HG03097 (cell line): ENCODE results near the gene CLDN9.

Experiments used
- ATAC-seq: cut with Tn5 transposase; IDR thresholded peaks from one replicate; pipeline ENCODE4 v1.9.1; 2021; ENCODE audit not compliant: unreplicated experiment, low FRiP score

The CLDN9 gene

GRCh38 chr16:3029491-3030221, 16.9 kb downstream of the CLDN9 start:
- ATAC-seq = no peak

- no peak for ATAC-seq
Measured at GRCh38 chr16:3030222-3031212, 17.8 kb downstream of the CLDN9 start.

- ATAC-seq = no peak
Measured at GRCh38 chr16:3032624-3033023, 19.9 kb downstream of the CLDN9 start.

- ATAC-seq = no peak
Measured at GRCh38 chr16:3035289-3035971, 22.7 kb downstream of the CLDN9 start.

- no peak for ATAC-seq
Measured at GRCh38 chr16:3035972-3036725, 23.4 kb downstream of the CLDN9 start.

- no peak for ATAC-seq
Measured at GRCh38 chr16:3036726-3037315, 24.1 kb downstream of the CLDN9 start, which contains the start of gene BICDL2. Gene BICDL2, minus strand, starts transcription at chr16:3036944. Its CDS starts 1,448 bp downstream, at chr16:3035496.

- no peak for ATAC-seq
Measured at GRCh38 chr16:3038256-3038655, 25.5 kb downstream of the CLDN9 start.

GRCh38 chr16:3038896-3039295, 26.2 kb downstream of the CLDN9 start:
- no peak for ATAC-seq

GRCh38 chr16:3042376-3042775, 29.7 kb downstream of the CLDN9 start:
- no peak for ATAC-seq

- no peak for ATAC-seq
Measured at GRCh38 chr16:3044708-3045107, 32.0 kb downstream of the CLDN9 start.

GRCh38 chr16:3045758-3046640, 33.3 kb downstream of the CLDN9 start, which contains the start of gene MMP25:
Gene MMP25, plus strand, starts transcription at chr16:3046561. Its CDS starts 357 bp downstream, at chr16:3046918.
- ATAC-seq = no peak

GRCh38 chr16:3046641-3047386, 34.1 kb downstream of the CLDN9 start:
- ATAC-seq = no peak

GRCh38 chr16:3047387-3047720, 34.6 kb downstream of the CLDN9 start:
- ATAC-seq = no peak

- ATAC-seq = no peak
Measured at GRCh38 chr16:3049921-3050481, 37.3 kb downstream of the CLDN9 start.

- no peak for ATAC-seq
Measured at GRCh38 chr16:3050487-3050886, 37.8 kb downstream of the CLDN9 start.

- ATAC-seq = no peak
Measured at GRCh38 chr16:3051009-3051408, 38.3 kb downstream of the CLDN9 start.

GRCh38 chr16:3051494-3051893, 38.8 kb downstream of the CLDN9 start:
- no peak for ATAC-seq
